A549 (cell line): ENCODE measurements around the gene WHRN. TPM values are rescaled to one million over a fixed set of nuclear protein-coding genes. Genes with fewer than 3 reads are reported as not detected.
A peak's percentile ranks its signal among the peaks of the same experiment; 100 is the strongest.

Experiments used
- ATAC-seq, 2 experiments: fragments of 200-7000 bp in 1 of 2; fragments of >200 bp in 1 of 2; cut with Nextera tagmentation in 1 of 2; cut with Tn5 transposase in 1 of 2; 3 replicates each; pipeline versions ENCODE4 v1.8.0 to v1.9.1; 2018 to 2020; ENCODE audit warnings: mild to moderate bottlenecking in 1 of 2, moderate library complexity in 1 of 2
- CTCF ChIA-PET: fragments of 300-600 bp; sonication (Branson Sonifier 250); formaldehyde crosslinking; extraction: SDS; loops from one replicate; lab custom pipeline; 2021; ENCODE audit warnings: antibody characterized with exemption, inconsistent platforms; lab: Yijun Ruan, JAX
- POLR2A ChIA-PET: fragments of 350-600 bp; formaldehyde crosslinking; extraction: SDS; loops from one replicate; lab custom pipeline; 2021; ENCODE audit warnings: antibody characterized with exemption, inconsistent platforms; lab: Yijun Ruan, JAX
- DNase-seq, 2 experiments: peaks; one replicate each; pipeline versions ENCODE4 v3.0.0 to v3.0.0-alpha.2; 2011 to 2016; ENCODE audit warnings: low read depth in 1 of 2, low spot score in 1 of 2
- FAIRE-seq: peaks from 2 replicates; lab custom pipeline; 2011; peaks lifted over from hg19 to GRCh38; lab: Jason Lieb, UNC
- H3K27ac ChIP-seq, 2 experiments: fragments of >200 bp; sonication (Bioruptor Twin); formaldehyde crosslinking; 3 replicates each; pipeline ENCODE4 v1.5.1; 2016 to 2017
- H3K4me1 ChIP-seq: fragments of >200 bp; sonication (Bioruptor Twin); formaldehyde crosslinking; 3 replicates; pipeline ENCODE4 v1.6.1; 2016
- H3K4me2 ChIP-seq: fragments of >200 bp; sonication (Bioruptor Twin); formaldehyde crosslinking; 3 replicates; pipeline ENCODE4 v1.6.1; 2016
- H3K4me3 ChIP-seq: fragments of >200 bp; sonication (Bioruptor Twin); formaldehyde crosslinking; 3 replicates; pipeline ENCODE4 v1.5.1; 2016
- H3K9me3 ChIP-seq: fragments of >200 bp; sonication (Bioruptor Twin); formaldehyde crosslinking; 3 replicates; pipeline ENCODE4 v1.6.1; 2016
- BHLHE40 ChIP-seq: IDR thresholded peaks from 2 replicates; pipeline ENCODE4 v1.6.1; 2012; ENCODE audit warnings: low read depth, low read length, inconsistent platforms
- CBX2 ChIP-seq: fragments of 200-600 bp; sonication (generic); IDR thresholded peaks from 2 replicates; pipeline ENCODE4 v1.6.1; 2016; ENCODE audit warnings: low read depth, mild to moderate bottlenecking, borderline replicate concordance
- CHD2 ChIP-seq: fragments of 150-350 bp; IDR thresholded peaks from 2 replicates; pipeline ENCODE4 v1.6.1; 2014; ENCODE audit warnings: low read length; ENCODE audit not compliant: partially characterized antibody
- EHF ChIP-seq: fragments of 250-450 bp; sonication (Bioruptor Pico); IDR thresholded peaks from 2 replicates; pipeline ENCODE4 v1.5.0; 2020; ENCODE audit warnings: mild to moderate bottlenecking
- ELK1 ChIP-seq: fragments of 150-350 bp; IDR thresholded peaks from 2 replicates; pipeline ENCODE4 v1.6.1; 2014; ENCODE audit warnings: low read depth, mild to moderate bottlenecking, low read length
- FOSL2 ChIP-seq, 2 experiments: fragments of 450-650 bp in 1 of 2; fragments of >200 bp in 1 of 2; sonication (Bioruptor Twin) in 1 of 2; formaldehyde crosslinking; IDR thresholded peaks; 2 replicates each; pipeline versions ENCODE4 v1.5.0 to v1.6.1; 2016 to 2020; ENCODE audit warnings: mild to moderate bottlenecking in 1 of 2, moderate library complexity in 1 of 2
- FOXS1 ChIP-seq: fragments of 250-450 bp; sonication (Bioruptor Pico); IDR thresholded peaks from 2 replicates; pipeline ENCODE4 v1.5.0; 2020; ENCODE audit warnings: mild to moderate bottlenecking, moderate library complexity
- HDAC2 ChIP-seq: fragments of 200-600 bp; sonication (generic); IDR thresholded peaks from 2 replicates; pipeline ENCODE4 v1.6.1; 2016
- HMGXB4 ChIP-seq: fragments of 250-450 bp; sonication (Bioruptor Pico); IDR thresholded peaks from 2 replicates; pipeline ENCODE4 v1.5.0; 2021; ENCODE audit warnings: mild to moderate bottlenecking, moderate library complexity, borderline replicate concordance
- MAFK ChIP-seq: fragments of 450-650 bp; IDR thresholded peaks from 2 replicates; pipeline ENCODE4 v1.6.1; 2014; ENCODE audit not compliant: partially characterized antibody
- POLR2AphosphoS2 ChIP-seq: conservative IDR thresholded peaks from 2 replicates; pipeline ENCODE4 v1.6.1; 2012; ENCODE audit warnings: low read length, improper control_type of control experiment, inconsistent platforms
- SMC3 ChIP-seq: fragments of >200 bp; sonication (Bioruptor Twin); formaldehyde crosslinking; IDR thresholded peaks from 3 replicates; pipeline ENCODE4 v1.6.1; 2018; ENCODE audit warnings: inconsistent platforms
- SREBF2 ChIP-seq: fragments of 450-650 bp; IDR thresholded peaks from 2 replicates; pipeline ENCODE4 v1.6.1; 2014; ENCODE audit warnings: mild to moderate bottlenecking, moderate library complexity
- USF2 ChIP-seq: fragments of 450-650 bp; IDR thresholded peaks from 2 replicates; pipeline ENCODE4 v1.6.1; 2014; ENCODE audit warnings: antibody characterized with exemption
- ZFP36 ChIP-seq: fragments of 450-650 bp; IDR thresholded peaks from 2 replicates; pipeline ENCODE4 v1.6.1; 2014; ENCODE audit warnings: borderline replicate concordance; ENCODE audit not compliant: partially characterized antibody
- WGBS: methylation state at CpG from one replicate; pipeline ENCODE4 v1.1.6; 2017; ENCODE audit errors: missing lambda C conversion rate; 5-methylcytosine and 5-hydroxymethylcytosine counted together
- polyA plus RNA-seq, 4 experiments: library from polyadenylated mRNA; depleted of rRNA in 3 of 4; stranded (reverse); fragments of >200 nt; fragmentation: RNase III in 1 of 4; extraction: RNeasy Plus Mini Kit Qiagen cat#74134 plus additional on column Dnase treatment in 1 of 4; gene quantifications; 2 replicates in 3 of 4; 3 replicates in 1 of 4; pipeline ENCODE4 v1.2.3, GENCODE V29; 2011 to 2017
- TF ChIP-seq, protein P1 (sequence below): IDR thresholded peaks from 2 replicates; pipeline ENCODE4 v1.6.1; 2012
- TF ChIP-seq, protein P2 (sequence below): fragments of 250-450 bp; sonication (Bioruptor Pico); IDR thresholded peaks from 2 replicates; pipeline ENCODE4 v1.5.0; 2020; ENCODE audit warnings: low read depth, mild to moderate bottlenecking, moderate library complexity
- TF ChIP-seq, protein P3 (sequence below): fragments of >200 bp; sonication (Bioruptor Twin); formaldehyde crosslinking; IDR thresholded peaks from 3 replicates; pipeline ENCODE4 v1.5.1; 2016

The WHRN gene
- polyA plus RNA-seq, 2 of the 4 experiments (the other 2 are of a cell fraction), result 1.2 to 3.2 TPM

- peak; percentile 52 for TF ChIP-seq MAFK
- TF ChIP-seq POLR2AphosphoS2, result no peak
- no peak for TF ChIP-seq EHF (CRISPR knock-in tag)
- ATAC-seq, result no peak
- no peak overlapping the region for H3K27ac ChIP-seq
Measured at GRCh38 chr9:114513055-114513958, 8.0 kb upstream of the WHRN start.

DNA sequence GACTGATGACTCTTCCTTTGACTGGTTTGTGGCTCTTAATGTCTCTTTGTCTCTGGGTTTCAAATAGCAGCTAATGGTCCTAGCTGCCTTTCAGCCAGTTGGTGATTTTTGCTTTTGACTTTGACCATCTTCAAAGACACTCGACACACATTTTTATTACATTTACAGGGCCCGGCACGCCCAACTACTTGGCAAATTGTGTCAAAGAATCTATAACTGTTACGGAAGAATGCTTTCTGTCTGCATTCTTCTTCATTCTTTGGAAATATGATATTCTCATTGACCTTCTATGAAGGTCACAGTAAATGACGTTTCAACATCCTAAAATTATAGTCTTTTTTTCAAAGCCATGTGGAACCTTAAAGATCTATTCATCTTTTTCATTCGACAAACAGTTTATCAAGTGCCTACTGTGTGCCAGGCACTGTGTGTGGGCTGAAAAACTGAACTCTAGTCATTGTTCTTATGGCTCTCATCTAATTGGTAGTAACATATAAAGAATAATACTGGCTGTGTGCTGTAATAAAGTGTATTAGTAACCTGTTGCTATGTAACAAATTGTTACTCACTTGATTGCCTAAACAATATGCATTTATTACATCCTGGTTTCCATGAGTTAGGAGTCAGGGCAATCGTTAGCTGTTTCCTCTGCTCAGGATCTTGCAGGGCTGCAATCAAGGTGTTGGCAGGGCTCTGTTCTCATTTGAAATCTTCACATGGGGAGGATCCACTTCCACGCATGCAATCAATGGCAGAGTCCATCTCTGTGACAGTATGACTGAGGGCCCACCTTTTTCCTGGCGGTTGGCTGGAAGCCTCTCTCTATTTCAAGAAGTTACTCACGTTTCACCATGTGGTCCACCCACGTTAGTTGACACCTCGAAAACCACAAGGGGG is 7.0 kb upstream of the WHRN start:
- Histone ChIP-seq H3K4me1 (no peaks in the 10 kb centered on the region), H3K9me3 (no peaks in the 10 kb centered on the region), H3K4me3 (no peak overlapping the region), H3K4me2 (no peak overlapping the region)
- CTCF ChIA-PET, result interaction anchor here (0.9 to 1.9 kb wide), 6 partner anchors 10 to 399 kb away, joined by 3 to 9 read pairs (median 4); no protein-coding TSS in a partner anchor
- DNase-seq (no peak), ATAC-seq (no peak), FAIRE-seq (no peak)
- POLR2A ChIA-PET, result interaction anchor here (1.8 kb wide), 1 partner anchor 75 kb away, joined by 10 read pairs; the partner anchor contains the start of gene ATP6V1G1
- WGBS, result 36% methylated on average over 12 of the region's 12 CpGs
- TF ChIP-seq FOXS1 (CRISPR knock-in tag) (no peak), HDAC2 (no peak), FOSL2 (IDR thresholded peaks at IDR 0.05) (no peak), FOSL2 (CRISPR knock-in tag; IDR thresholded peaks at IDR 0.05) (no peak), MAFK (no peak), ZFP36 (no peak), USF2 (no peak), BHLHE40 (no peak), SREBF2 (no peak), ELK1 (no peak), CHD2 (no peak), HMGXB4 (CRISPR knock-in tag) (no peak), CBX2 (no peak), SMC3 (no peak)
- TF ChIP-seq, protein P1, sequence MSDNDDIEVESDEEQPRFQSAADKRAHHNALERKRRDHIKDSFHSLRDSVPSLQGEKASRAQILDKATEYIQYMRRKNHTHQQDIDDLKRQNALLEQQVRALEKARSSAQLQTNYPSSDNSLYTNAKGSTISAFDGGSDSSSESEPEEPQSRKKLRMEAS, result no peak
- TF ChIP-seq, protein P2, sequence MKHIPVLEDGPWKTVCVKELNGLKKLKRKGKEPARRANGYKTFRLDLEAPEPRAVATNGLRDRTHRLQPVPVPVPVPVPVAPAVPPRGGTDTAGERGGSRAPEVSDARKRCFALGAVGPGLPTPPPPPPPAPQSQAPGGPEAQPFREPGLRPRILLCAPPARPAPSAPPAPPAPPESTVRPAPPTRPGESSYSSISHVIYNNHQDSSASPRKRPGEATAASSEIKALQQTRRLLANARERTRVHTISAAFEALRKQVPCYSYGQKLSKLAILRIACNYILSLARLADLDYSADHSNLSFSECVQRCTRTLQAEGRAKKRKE (CRISPR knock-in tag), result no peak
- TF ChIP-seq, protein P3, sequence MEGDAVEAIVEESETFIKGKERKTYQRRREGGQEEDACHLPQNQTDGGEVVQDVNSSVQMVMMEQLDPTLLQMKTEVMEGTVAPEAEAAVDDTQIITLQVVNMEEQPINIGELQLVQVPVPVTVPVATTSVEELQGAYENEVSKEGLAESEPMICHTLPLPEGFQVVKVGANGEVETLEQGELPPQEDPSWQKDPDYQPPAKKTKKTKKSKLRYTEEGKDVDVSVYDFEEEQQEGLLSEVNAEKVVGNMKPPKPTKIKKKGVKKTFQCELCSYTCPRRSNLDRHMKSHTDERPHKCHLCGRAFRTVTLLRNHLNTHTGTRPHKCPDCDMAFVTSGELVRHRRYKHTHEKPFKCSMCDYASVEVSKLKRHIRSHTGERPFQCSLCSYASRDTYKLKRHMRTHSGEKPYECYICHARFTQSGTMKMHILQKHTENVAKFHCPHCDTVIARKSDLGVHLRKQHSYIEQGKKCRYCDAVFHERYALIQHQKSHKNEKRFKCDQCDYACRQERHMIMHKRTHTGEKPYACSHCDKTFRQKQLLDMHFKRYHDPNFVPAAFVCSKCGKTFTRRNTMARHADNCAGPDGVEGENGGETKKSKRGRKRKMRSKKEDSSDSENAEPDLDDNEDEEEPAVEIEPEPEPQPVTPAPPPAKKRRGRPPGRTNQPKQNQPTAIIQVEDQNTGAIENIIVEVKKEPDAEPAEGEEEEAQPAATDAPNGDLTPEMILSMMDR, result no peak
- TF ChIP-seq, all 56 proteins: peak for 0
- H3K27ac ChIP-seq, result no peak overlapping the region

More at GRCh38 chr9:114513055-114513958, 8.0 kb upstream of the WHRN start:
- WGBS, result 45% methylated on average over 10 of the region's 10 CpGs
- Histone ChIP-seq H3K4me3 (no peak overlapping the region), H3K4me2 (no peak overlapping the region), H3K9me3 (no peaks in the 10 kb centered on the region), H3K4me1 (no peaks in the 10 kb centered on the region)
- ChIA-PET CTCF (interaction anchor here (1.1 to 1.2 kb wide), 2 partner anchors 9 to 398 kb away, joined by 3 read pairs; no protein-coding TSS in a partner anchor), POLR2A (no interaction called here)
- DNase-seq, result no peak
- no peak for FAIRE-seq
